GM23248 (cell line): ENCODE results near the gene NMRK2.

ENCODE experiments used
- EZH2 ChIP-seq: fragments of 200-600 bp; sonication (generic); IDR thresholded peaks from 2 replicates; pipeline ENCODE4 v1.6.1; 2018; ENCODE audit warnings: antibody characterized with exemption, mild to moderate bottlenecking; ENCODE audit not compliant: insufficient read depth, poor library complexity, severe bottlenecking
- EZH2phosphoT487 ChIP-seq: fragments of 200-600 bp; sonication (generic); IDR thresholded peaks from 2 replicates; pipeline ENCODE4 v1.6.1; 2018; ENCODE audit warnings: antibody characterized with exemption, moderate library complexity, mild to moderate bottlenecking, low read depth; ENCODE audit not compliant: insufficient read depth

GRCh38 chr19:3907626-3908265 is 25.1 kb upstream of the NMRK2 start:
- no peak for TF ChIP-seq EZH2
- TF ChIP-seq EZH2phosphoT487 = no peak
